HG03442 (cell line): ENCODE measurements around the gene TRAIP.
"Not testable (repeated sequence)": the region's sequence is repeated elsewhere in the genome, so short reads cannot be mapped to it uniquely, and the experiment has no call there.

Experiments
- ATAC-seq: cut with Tn5 transposase; IDR thresholded peaks from one replicate; pipeline ENCODE4 v1.9.1; 2021; ENCODE audit warnings: mild to moderate bottlenecking, moderate library complexity; ENCODE audit not compliant: unreplicated experiment

TRAIP gene

GRCh38 chr3:49793486-49794085 is 62.8 kb downstream of the TRAIP start:
- ATAC-seq: no peak

GRCh38 chr3:49792371-49793150 is 63.8 kb downstream of the TRAIP start:
- no peak for ATAC-seq

GRCh38 chr3:49791571-49791970 is 64.8 kb downstream of the TRAIP start:
- ATAC-seq: no peak

GRCh38 chr3:49790626-49791411 is 65.5 kb downstream of the TRAIP start:
- ATAC-seq: no peak

- no peak for ATAC-seq
Observed at GRCh38 chr3:49788056-49788455, 68.3 kb downstream of the TRAIP start.

- no peak for ATAC-seq
Observed at GRCh38 chr3:49787536-49787935, 68.8 kb downstream of the TRAIP start.

GRCh38 chr3:49787182-49787464 is 69.2 kb downstream of the TRAIP start:
- ATAC-seq: no peak

GRCh38 chr3:49786357-49787181 is 69.8 kb downstream of the TRAIP start, which contains the start of gene IP6K1:
Gene IP6K1, minus strand, starts transcription at chr3:49786542. Its CDS starts 38,502 bp downstream, at chr3:49748040.
- ATAC-seq: peak; percentile 96

- peak; percentile 30 for ATAC-seq
Observed at GRCh38 chr3:49785565-49786356, 70.6 kb downstream of the TRAIP start.

- not testable (repeated sequence) for ATAC-seq
Observed at GRCh38 chr3:49782277-49782676, 74.1 kb downstream of the TRAIP start.

- ATAC-seq: no peak
Observed at GRCh38 chr3:49781415-49782199, 74.8 kb downstream of the TRAIP start.

- ATAC-seq: not testable (repeated sequence)
Observed at GRCh38 chr3:49780975-49781365, 75.4 kb downstream of the TRAIP start.

- no peak for ATAC-seq
Observed at GRCh38 chr3:49780080-49780974, 76.0 kb downstream of the TRAIP start.

- no peak for ATAC-seq
Observed at GRCh38 chr3:49779358-49780079, 76.8 kb downstream of the TRAIP start.
